DOHH2 (cell line): ENCODE data around the gene FRG1.
"Not testable (repeated sequence)": the region's sequence is repeated elsewhere in the genome, so short reads cannot be mapped to it uniquely, and the experiment has no call there.

Source experiments
- EZH2phosphoT487 ChIP-seq: fragments of 200-600 bp; sonication (generic); IDR thresholded peaks from 2 replicates; pipeline ENCODE4 v1.6.1; 2017; ENCODE audit warnings: borderline replicate concordance, mild to moderate bottlenecking, antibody characterized with exemption, low read length, moderate library complexity, mixed read lengths
- TF ChIP-seq, protein P1 (sequence below): fragments of 200-600 bp; sonication (generic); IDR thresholded peaks from one replicate; pipeline ENCODE4 v1.5.1; 2014; ENCODE audit warnings: antibody characterized with exemption, mild to moderate bottlenecking, low read depth, low read length; ENCODE audit not compliant: poor library complexity, severe bottlenecking

DNA sequence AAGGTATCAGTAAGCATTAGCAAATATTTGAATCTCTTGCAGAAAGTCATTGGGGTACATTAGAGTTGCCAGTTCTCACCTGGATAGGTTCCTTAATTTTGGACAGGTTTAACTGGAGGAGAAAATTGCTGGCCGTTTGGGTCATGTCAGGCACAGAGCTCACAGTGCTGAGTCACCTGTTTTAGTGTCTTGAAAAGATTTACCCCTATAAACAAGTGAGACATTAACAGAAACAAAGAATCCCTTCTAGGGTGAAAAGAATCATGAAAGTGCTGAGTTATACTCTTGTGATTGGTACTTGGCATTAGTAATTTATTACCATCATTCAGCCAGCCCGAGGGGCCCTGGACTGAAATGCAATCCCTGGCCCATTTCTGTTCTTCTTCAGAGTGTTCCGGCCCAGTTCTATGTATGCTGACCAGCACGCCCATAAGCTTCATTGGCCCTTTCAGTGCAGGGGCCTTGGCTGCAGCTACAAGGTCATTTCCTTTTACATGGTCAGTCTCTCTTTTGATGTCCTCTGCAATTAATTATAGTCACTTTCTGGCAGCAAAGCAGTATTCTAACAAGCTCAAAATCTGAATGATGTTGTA, 45.1 kb downstream of the FRG1 start:
- TF ChIP-seq EZH2phosphoT487 = not testable (repeated sequence)
- TF ChIP-seq, protein P1, sequence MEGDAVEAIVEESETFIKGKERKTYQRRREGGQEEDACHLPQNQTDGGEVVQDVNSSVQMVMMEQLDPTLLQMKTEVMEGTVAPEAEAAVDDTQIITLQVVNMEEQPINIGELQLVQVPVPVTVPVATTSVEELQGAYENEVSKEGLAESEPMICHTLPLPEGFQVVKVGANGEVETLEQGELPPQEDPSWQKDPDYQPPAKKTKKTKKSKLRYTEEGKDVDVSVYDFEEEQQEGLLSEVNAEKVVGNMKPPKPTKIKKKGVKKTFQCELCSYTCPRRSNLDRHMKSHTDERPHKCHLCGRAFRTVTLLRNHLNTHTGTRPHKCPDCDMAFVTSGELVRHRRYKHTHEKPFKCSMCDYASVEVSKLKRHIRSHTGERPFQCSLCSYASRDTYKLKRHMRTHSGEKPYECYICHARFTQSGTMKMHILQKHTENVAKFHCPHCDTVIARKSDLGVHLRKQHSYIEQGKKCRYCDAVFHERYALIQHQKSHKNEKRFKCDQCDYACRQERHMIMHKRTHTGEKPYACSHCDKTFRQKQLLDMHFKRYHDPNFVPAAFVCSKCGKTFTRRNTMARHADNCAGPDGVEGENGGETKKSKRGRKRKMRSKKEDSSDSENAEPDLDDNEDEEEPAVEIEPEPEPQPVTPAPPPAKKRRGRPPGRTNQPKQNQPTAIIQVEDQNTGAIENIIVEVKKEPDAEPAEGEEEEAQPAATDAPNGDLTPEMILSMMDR = not testable (repeated sequence)
